Measurements from ENCODE around the gene PRDM16. TPM values are rescaled to one million over a fixed set of nuclear protein-coding genes. Genes with fewer than 3 reads are reported as not detected.

The PRDM16 gene
- total and polyA plus RNA-seq, 2 of the 8 experiments (the other 6 are each of a cell fraction or from before 2014, with no cell fraction given): 0.39 to 0.43 TPM

- POLR2A ChIA-PET (ENCODE audit: partially characterized antibody): no interaction called here
Observed at GRCh38 chr1:3060127-3060526, 8.9 kb upstream of the PRDM16 start.

More at GRCh38 chr1:3060127-3060526, 8.9 kb upstream of the PRDM16 start:
- FAIRE-seq: no peak
- Histone ChIP-seq H3K79me2 (ENCODE audit: control insufficient read depth in 1 of 2, insufficient read depth in 2 of 2, low read length in 2 of 2) (no peaks in the 10 kb centered on the region), H4K5ac (ENCODE audit: insufficient read length, low read depth, low read length) (no peak overlapping the region), H3K4me1 (replicated peaks in 1 of 4; ENCODE audit: control insufficient read depth in 3 of 4, insufficient read depth in 4 of 4, low read length in 3 of 4) (peaks cover 0 to 23% (median 11%) of the 10 kb centered on the region in 4 experiments; a peak in 4 of 7 replicates), H3K23ac (ENCODE audit: insufficient read length) (no peak overlapping the region), H2BK20ac (ENCODE audit: low read length) (no peak overlapping the region), H3K9me3 (ENCODE audit: insufficient read depth in 2 of 2, low read depth in 1 of 2, low read length in 1 of 2) (peaks cover under 1 to 11% of the 10 kb centered on the region in 2 experiments; a peak in 2 of 4 replicates), H3K18ac (ENCODE audit: extremely low read depth, low read length) (no peak overlapping the region), H3K4me3 (ENCODE audit: extremely low read depth in 1 of 4, insufficient read depth in 2 of 4, low read depth in 3 of 4, low read length in 4 of 4) (no peak overlapping the region), H2AFZ (ENCODE audit: low read length) (no peak overlapping the region), H3K36me3 (ENCODE audit: control insufficient read depth in 2 of 4, insufficient read depth in 4 of 4, low read length in 3 of 4) (no peaks in the 10 kb centered on the region; a peak in 1 of 8 replicates), H2BK15ac (ENCODE audit: low read length) (no peak overlapping the region), H3K4ac (replicated peaks; ENCODE audit: insufficient read length, low read depth, low read length) (no peak overlapping the region), H3K4me2 (ENCODE audit: insufficient read depth in 1 of 2, low read depth in 2 of 2, low read length in 2 of 2) (no peak overlapping the region), H4K91ac (replicated peaks; ENCODE audit: insufficient read length, low read length) (no peak overlapping the region), H3K23me2 (ENCODE audit: low read depth, low read length) (peaks cover 4% of the 10 kb centered on the region; the same call in 1 of the 2 replicates), H3K27me3 (replicated peaks in 1 of 4; ENCODE audit: control insufficient read depth in 3 of 4, extremely low read depth in 1 of 4, insufficient read depth in 3 of 4, low read length in 3 of 4) (peaks cover 37 to 48% (median 46%) of the 10 kb centered on the region in 4 experiments), H3K27ac (ENCODE audit: low read depth, low read length) (no peak overlapping the region), H2BK120ac (replicated peaks; ENCODE audit: low read depth, low read length) (no peak overlapping the region), H2AK5ac (ENCODE audit: low read depth, low read length) (no peak overlapping the region), H3K79me1 (ENCODE audit: low read depth, low read length) (no peaks in the 10 kb centered on the region), H3K56ac (replicated peaks; ENCODE audit: insufficient read length, low read depth, low read length) (no peak overlapping the region), H4K8ac (ENCODE audit: extremely low read depth, insufficient read depth, low read length) (no peak overlapping the region), H3K14ac (ENCODE audit: insufficient read length) (no peak overlapping the region), H4K20me1 (replicated peaks in 1 of 2; ENCODE audit: control insufficient read depth in 1 of 2, insufficient read depth in 2 of 2, low read length in 2 of 2) (peaks cover 0 to 4% of the 10 kb centered on the region in 2 experiments), H3K9ac (replicated peaks in 1 of 4; ENCODE audit: extremely low read depth in 1 of 4, low read depth in 3 of 4, low read length in 3 of 4) (no peak overlapping the region), H2BK12ac (ENCODE audit: low read depth, low read length) (no peak overlapping the region), H2BK5ac (ENCODE audit: low read depth, low read length) (no peak overlapping the region)
- 85% methylated on average over 9 of the region's 9 CpGs; no CpG with 5 or more reads in 1 of the 2 experiments for WGBS, 2 experiments (ENCODE audit: extremely low coverage in 1 of 2, insufficient coverage in 1 of 2, insufficient read length in 1 of 2, insufficient replicate concordance in 2 of 2, low coverage in 1 of 2, low lambda C conversion rate in 2 of 2, missing lambda C conversion rate in 1 of 2)
- no peak for DNase-seq (ENCODE audit: low read depth in 1 of 2, low spot score in 2 of 2)
- no peak for TF ChIP-seq EGR1 (IDR thresholded peaks at IDR 0.05; ENCODE audit: borderline replicate concordance, low read depth, low read length)
- TF ChIP-seq SIX5 (IDR thresholded peaks at IDR 0.05; ENCODE audit: low read depth, low read length): no peak
- no peak for TF ChIP-seq JUN (IDR thresholded peaks at IDR 0.05; ENCODE audit: low read depth, low read length)
- TF ChIP-seq, protein P1, sequence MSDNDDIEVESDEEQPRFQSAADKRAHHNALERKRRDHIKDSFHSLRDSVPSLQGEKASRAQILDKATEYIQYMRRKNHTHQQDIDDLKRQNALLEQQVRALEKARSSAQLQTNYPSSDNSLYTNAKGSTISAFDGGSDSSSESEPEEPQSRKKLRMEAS (IDR thresholded peaks at IDR 0.05): no peak
- TF ChIP-seq CTBP2 (IDR thresholded peaks at IDR 0.05; ENCODE audit: borderline replicate concordance, insufficient read depth, insufficient read length, low read length): no peak
- CTCF ChIA-PET (ENCODE audit: partially characterized antibody): no interaction called here

All from H1 (cell line).